ENCODE data around the gene CCR5. TPM values are rescaled to one million over a fixed set of nuclear protein-coding genes. Genes with fewer than 3 reads are reported as not detected.

Gene CCR5
- total RNA-seq, 1 experiment from 2014 or later, result not detected

Other genes starting within 250 kb of the CCR5 start
- 0.12 TPM in 2 replicates for gene CCR1, start 162.6 kb upstream of the CCR5 start, total RNA-seq (2014; rRNA removed; shearing (Covaris generic))
- not detected in 2 replicates for gene CCR3, start 128.5 kb upstream of the CCR5 start, total RNA-seq (2014; rRNA removed; shearing (Covaris generic))
- not detected in 2 replicates for gene CCR2, start 16.8 kb upstream of the CCR5 start, total RNA-seq (2014; rRNA removed; shearing (Covaris generic))
- not detected in 2 replicates for gene CCRL2, start 36.3 kb downstream of the CCR5 start, total RNA-seq (2014; rRNA removed; shearing (Covaris generic))
- not detected in 2 replicates for gene LTF, start 94.0 kb downstream of the CCR5 start, total RNA-seq (2014; rRNA removed; shearing (Covaris generic))
- gene RTP3, start 127.0 kb downstream of the CCR5 start, total RNA-seq (2014; rRNA removed; shearing (Covaris generic)), result not detected in 2 replicates
- not detected in 2 replicates for gene LRRC2, start 195.4 kb downstream of the CCR5 start, total RNA-seq (2014; rRNA removed; shearing (Covaris generic))
- gene FAM240A, start 241.6 kb downstream of the CCR5 start, total RNA-seq (2014; rRNA removed; shearing (Covaris generic)), result not detected in 2 replicates

Data from NCI-H460 (cell line).